GM18502 (cell line): ENCODE data around the gene TCHP.
"Not testable (repeated sequence)": the region's sequence is repeated elsewhere in the genome, so short reads cannot be mapped to it uniquely, and the experiment has no call there.

ENCODE experiments used
- ATAC-seq: cut with Tn5 transposase; IDR thresholded peaks from one replicate; pipeline ENCODE4 v1.9.1; 2021; ENCODE audit warnings: mild to moderate bottlenecking; ENCODE audit not compliant: unreplicated experiment, poor library complexity

Gene TCHP

GRCh38 chr12:109878749-109879148 lies 21.3 kb upstream of the TCHP start:
- ATAC-seq: no peak

DNA sequence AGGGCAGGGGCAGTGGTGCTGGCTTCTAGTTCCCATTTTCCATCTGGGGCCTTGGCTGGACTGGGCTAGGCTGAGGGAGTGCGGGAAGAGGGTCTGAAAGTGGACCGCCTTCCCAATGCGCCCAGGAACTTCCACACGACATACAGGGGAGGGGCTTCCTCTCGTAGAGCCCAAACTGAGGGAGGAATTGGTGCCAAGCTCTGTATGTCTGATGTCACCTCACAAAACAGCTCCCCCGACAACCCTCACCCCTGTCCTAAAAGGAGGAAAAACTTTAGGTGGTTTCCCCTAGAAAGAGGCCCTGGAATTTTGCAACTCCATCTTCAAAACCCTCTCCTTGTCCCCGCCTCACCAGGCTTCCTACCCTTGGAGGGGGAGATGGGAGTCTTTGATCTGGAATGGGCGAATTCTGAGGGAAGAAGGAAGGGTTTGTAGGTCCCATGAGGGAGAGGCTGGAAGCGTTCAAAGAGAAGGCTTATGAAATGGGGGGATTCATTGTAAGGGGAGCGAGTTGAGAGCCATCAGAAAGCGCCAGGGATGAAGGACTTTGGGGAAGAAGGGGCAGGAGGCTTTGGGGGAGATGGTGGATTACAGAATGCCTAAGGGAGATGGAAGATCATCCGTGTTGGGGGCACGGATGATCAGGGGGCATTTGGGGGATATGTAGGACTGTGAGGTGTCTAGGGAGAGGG lies 20.6 kb upstream of the TCHP start:
- ATAC-seq: no peak

DNA sequence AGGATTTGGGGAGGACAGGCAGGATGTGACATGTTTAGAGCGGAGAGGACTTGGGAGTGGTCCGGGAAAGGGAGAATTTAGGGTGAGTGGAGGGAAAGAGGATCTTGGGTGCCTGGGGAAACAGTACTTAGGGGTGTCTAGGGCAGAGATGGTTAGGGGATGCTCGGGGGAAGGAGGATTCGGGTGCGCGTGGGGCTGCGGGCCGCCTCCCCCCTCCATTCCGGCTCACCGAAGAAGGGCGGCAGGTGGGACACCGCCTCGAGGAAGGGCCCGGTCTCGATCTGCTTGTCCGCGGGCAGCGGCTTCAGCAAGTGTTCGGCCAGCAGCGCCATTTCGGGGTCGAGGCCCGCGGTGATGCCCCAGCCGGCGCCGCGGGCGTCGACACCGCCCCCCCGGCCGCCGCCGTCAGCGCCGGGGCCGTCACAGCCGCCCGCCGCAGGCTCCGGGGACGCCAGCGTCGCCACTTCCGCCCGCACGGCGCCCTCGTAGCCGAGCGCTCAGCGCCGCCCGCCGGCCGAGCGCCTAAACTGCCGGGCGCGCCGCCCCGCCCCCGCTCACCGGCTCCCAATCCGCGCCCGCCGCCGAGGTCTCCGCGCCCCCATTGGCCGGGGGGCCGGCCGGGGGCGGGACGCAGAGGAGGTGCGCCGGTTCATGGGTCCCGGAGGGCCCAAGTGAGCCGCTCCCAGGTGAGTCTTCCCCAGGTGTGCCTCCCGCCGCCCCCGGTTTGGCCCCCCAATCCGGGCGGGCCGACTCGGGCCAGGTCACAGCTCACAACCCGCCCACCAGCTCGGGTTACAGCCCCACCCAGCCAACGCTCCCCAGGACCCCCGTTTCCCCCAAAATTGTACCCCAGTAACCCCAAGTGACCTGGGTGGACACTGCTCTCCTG lies 19.8 kb upstream of the TCHP start, which contains the start of gene GLTP:
Gene GLTP, minus strand, starts transcription at position 499 of the 889 bp plus-strand sequence. Its CDS starts 167 bp downstream, at position 332.
- peak; percentile 94 for ATAC-seq

DNA sequence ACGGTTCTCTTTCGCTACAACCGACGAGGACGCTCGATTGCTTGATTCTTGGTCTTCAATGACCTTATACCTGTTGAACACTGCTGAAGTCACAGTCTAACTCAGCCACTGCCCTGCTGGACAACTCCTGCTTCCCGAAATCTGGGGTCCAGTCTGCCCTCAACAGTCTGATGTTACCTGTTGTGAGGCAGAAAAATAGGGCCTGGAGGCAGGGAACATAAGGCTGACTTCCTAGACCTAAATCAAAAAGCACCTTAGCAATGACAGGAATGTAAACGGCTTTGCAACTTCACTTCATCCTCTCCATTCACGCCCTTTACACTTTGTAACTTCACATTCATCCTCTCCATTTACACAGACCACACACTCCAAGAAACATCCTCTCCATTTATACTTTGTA lies 19.1 kb upstream of the TCHP start:
- ATAC-seq: no peak

DNA sequence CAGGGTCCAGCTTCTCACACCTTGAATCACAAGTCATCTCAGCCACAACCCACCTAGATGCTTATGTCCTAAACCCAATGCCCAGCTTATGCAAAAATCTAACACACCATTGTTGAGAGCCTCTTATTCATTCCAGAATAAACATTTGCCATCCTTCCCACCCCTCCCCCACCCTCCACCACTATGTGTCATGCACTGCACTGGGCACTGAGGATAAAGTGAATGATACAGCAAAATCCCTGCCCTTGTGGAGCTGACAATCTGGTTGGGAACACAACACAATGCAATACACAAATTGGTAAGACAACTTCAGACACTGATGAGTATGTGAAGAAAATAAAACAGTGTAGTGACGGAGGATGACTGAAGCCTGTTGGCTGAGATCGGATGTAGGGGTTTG lies 18.3 kb upstream of the TCHP start:
- ATAC-seq: no peak

- ATAC-seq: no peak
These were observed 16.6 kb upstream of the TCHP start for GRCh38 chr12:109883461-109883860.

DNA sequence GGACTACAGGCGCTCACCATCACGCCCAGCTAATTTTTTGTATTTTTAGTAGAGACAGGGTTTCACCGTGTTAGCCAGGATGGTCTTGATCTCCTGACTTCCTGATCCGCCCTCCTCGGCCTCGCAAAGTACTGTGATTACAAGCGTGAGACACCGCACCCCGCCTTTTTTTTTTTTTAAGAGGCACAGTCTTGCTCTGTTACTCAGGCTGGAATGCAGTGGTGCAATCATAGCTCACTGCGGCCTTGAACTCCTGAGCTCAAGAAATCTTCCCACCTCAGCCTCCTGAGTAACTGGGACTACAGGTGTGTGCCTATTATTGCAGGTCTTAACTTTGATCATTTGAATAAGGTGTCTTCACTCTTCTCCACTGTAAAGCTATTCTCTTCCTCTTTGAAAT lies 14.5 kb upstream of the TCHP start:
- ATAC-seq: no peak

DNA sequence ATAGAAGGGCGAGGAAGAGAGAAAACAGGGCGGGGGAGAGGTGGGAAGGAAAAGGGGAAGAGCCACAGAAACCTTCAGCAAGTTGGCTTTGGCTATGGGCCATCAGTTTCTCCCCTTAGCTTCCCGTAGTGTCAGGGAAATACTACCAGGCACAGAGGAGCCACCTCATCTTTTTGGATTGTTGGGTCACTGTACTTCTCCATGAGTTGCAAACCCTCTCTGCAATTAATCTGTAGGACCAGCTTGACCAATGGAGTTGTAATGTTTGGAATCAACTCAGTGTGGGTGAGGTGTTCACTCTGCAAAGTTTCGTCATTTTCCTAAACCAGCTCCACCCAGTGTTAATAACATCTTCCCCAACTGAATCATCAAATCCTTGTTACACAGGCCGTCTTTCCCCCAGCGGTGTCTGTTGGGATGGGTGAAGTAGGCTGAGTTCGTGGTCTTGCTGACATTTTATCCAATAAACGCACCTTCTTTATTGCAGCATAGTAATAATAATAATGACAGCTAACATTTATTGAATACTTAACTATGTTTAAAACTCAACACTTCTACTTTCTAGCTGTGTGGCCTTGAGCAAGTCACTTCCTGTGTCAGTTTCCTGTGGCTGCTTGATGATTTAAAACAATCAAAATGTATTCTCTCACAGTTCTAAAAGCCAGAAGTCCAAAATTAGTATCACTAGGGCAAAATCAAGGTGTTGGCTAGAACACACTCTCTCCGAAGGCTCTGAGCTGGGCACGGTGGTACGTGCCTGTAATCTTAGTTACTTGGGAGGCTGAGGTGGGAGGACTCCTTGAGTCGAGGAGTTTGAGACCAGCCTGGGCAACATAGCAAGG lies 11.7 kb upstream of the TCHP start:
- ATAC-seq: no peak

- ATAC-seq: no peak
These were observed 9.4 kb upstream of the TCHP start for GRCh38 chr12:109890620-109891170.

- ATAC-seq: not testable (repeated sequence)
These were observed 8.3 kb upstream of the TCHP start for GRCh38 chr12:109891731-109892130.

DNA sequence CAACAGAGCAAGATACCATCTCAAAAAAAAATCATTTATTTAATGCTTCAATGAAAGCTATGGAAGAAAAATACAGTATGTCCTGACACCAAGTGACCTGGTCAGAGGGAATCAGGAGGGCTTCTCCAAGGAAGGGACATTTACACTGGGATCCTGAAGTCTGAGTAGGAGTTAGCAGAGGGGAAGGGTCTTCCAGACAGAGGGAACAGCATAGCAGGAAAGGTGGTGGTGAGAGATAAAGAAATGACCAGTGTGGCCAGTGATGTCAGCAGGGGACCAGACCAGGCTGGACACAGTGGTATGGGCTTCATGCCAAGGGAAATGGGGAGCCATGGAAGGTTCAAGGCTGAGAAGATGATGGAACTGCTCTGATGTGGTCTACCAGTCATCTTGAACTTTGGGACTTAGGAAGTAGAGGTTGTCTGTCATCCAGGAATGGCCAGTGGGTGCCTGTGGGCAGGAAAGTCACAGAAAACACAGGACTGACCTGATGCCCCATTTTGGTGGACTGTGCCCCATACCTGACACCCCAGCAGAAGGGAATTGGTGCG lies 7.8 kb upstream of the TCHP start:
- ATAC-seq: no peak

DNA sequence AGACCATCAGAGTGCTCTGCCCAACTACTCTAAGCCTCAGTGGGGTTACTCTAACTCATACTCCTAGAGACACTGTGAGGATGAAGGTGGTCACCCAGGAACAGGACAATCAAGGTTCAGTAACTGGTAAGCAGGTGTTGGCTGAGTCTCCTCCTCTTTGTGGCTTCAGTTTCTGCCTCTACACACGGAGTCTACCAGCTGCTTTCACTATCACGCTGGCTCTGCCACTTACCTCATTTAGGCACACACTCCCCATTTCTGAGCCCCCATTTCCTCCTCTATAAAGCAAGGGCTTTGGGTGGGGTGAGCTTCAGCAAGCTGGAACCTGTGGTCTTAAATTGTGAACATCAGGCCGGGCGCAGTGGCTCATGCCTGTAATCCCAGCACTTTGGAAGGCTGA lies 7.3 kb upstream of the TCHP start:
- peak; percentile 70 for ATAC-seq

DNA sequence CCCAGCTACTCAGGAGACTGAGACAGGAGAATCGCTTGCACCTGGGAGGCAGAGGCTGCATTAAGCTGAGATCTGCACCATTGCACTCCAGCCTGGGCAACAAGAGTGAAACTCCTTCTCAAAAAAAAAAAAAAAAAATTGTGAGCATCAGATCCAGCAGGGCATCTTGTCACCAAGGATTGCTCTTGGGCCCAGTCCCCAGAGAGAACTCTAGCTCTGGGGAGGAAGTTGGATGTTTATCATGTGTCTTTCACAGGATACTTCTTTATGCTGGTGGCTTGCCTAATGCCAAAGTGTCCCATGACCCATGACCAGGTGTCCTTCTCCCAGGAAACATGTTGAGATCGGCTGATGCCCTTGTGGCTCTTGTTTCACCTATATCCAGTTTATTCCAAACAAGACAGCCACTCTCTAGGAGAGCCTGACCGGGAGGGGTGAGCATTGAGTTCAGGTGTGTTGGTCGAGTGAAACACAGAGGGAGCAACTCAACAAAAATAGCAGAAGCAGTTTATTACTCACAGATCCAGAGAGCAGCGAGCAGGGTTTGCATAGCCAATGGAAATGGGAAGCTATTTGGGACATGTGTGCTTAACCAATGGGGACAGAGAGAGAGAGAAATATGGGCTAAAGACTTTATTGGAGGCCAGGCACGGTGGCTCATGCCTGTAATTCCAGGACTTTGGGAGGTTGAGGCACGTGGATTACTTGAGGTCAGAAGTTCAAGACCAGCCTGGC lies 6.6 kb upstream of the TCHP start:
- peak; percentile 19 for ATAC-seq

GRCh38 chr12:109894939-109895338 lies 5.1 kb upstream of the TCHP start:
- no peak for ATAC-seq

- ATAC-seq: no peak
These were observed 3.9 kb upstream of the TCHP start for GRCh38 chr12:109896188-109896587.

GRCh38 chr12:109897029-109897428 lies 3.0 kb upstream of the TCHP start:
- ATAC-seq: no peak

DNA sequence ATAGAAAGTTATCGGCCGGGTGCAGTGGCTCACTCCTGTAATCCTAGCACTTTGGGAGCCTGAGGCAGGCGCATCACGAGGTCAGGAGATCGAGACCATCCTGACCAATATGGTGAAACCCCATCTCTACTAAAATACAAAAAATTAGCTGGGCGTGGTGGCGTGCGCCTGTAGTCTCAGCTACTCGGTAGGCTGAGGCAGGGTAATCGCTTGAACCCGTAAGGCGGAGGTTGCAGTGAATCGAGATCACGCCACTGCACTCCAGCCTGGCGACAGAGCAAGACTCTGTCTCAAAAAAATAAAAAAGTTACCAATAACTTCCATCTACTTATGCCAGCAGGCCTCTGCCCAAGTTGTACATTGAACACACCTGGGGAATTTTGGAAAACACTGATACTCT lies 729 bp upstream of the TCHP start:
- not testable (repeated sequence) for ATAC-seq

DNA sequence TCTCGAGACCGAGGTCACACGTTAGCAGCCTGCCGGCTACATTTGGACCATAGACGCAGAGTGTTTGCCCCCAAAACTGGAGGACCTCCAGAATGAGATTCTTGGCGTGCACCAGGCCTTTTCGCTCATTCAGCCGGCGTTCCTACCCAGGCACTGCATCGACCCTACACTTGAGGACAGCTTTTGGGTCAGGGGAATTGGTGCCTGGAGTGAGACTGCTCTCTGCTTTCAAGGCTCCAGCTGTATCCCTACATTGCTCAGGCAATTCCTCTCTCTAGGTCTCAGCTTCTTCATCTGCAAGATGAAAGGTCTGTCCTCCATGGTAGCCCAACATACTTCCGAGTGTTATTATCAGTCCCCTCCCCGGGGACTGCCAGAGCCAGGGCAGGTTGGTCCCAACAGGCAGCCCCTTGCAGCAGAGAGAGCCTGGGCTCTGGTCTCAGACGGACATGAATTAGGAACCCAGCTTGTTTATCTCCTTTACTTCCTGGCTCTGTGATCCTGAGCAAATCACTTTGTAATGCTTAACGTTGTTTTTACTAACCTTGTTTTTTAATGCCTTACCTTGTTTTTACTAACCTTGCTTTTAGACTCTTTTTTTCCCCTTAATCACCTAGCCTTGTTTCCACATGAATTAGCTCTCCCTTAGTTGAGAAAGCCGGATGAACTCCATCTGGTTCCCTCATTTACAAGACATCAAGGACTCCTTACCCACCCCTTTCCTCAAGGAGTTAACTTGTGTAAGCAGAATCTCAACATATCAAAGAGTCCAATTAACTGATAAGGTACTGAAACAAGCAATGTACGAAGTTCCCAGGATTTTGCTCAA lies 892 bp downstream of the TCHP start:
- peak; percentile 23 for ATAC-seq
